Stimulated activated effector memory CD8-positive, alpha-beta T cell treated with anti-CD3 and anti-CD28 coated beads, Interleukin-12 subunit alpha, Interleukin-12 subunit beta, amount 100 ng/mL, for 72 hours (primary cell): ENCODE measurements around the gene ABCF3.

Experiments used
- ATAC-seq: fragments of 150-1000 bp; cut with Tn5 transposase; 2 replicates; pipeline ENCODE4 v1.10.0; 2021
- DNase-seq, 2 donors: peaks; one replicate each; pipeline ENCODE4 v3.0.0; 2021 to 2022; ENCODE audit warnings: low spot score in 2 of 2
- H3K27ac Mint-ChIP-seq: one replicate; pipeline ENCODE4 v1.8.0; 2022; ENCODE audit warnings: mild to moderate bottlenecking, mixed read lengths
- H3K36me3 Mint-ChIP-seq: one replicate; pipeline ENCODE4 v1.8.0; 2022; ENCODE audit warnings: mild to moderate bottlenecking, mixed read lengths
- H3K4me1 Mint-ChIP-seq: one replicate; pipeline ENCODE4 v1.8.0; 2022; ENCODE audit warnings: mixed read lengths
- H3K4me3 Mint-ChIP-seq: one replicate; pipeline ENCODE4 v1.8.0; 2022; ENCODE audit warnings: mild to moderate bottlenecking, mixed read lengths
- H3K9me3 Mint-ChIP-seq: one replicate; pipeline ENCODE4 v1.8.0; 2022; ENCODE audit warnings: mixed read lengths

ABCF3 gene

GRCh38 chr3:184175506-184175905 lies 10.5 kb upstream of the ABCF3 start:
- no peak for DNase-seq
- Mint-ChIP-seq H3K36me3 (peaks cover 52% of the 10 kb centered on the region), H3K4me1 (peaks cover 45% of the 10 kb centered on the region)

GRCh38 chr3:184175981-184176376 lies 10.0 kb upstream of the ABCF3 start:
- Mint-ChIP-seq H3K27ac (peak overlapping the region; percentile 97), H3K9me3 (no peaks in the 10 kb centered on the region), H3K4me1 (peaks cover 43% of the 10 kb centered on the region), H3K4me3 (peak overlapping the region; percentile 97), H3K36me3 (peaks cover 53% of the 10 kb centered on the region)
- ATAC-seq (no peak), DNase-seq (no peak)

More at GRCh38 chr3:184175506-184175905, 10.5 kb upstream of the ABCF3 start:
- Mint-ChIP-seq H3K4me3 (peak overlapping the region; percentile 97), H3K9me3 (no peaks in the 10 kb centered on the region), H3K27ac (peak overlapping the region; percentile 97)
- no peak for ATAC-seq

GRCh38 chr3:184176377-184177330 lies 9.3 kb upstream of the ABCF3 start:
- H3K27ac Mint-ChIP-seq, result peak overlapping the region; percentile 70
- no peak for ATAC-seq

GRCh38 chr3:184177331-184177731 lies 8.7 kb upstream of the ABCF3 start:
- peak overlapping the region; percentile 97 for H3K4me3 Mint-ChIP-seq
- peak overlapping the region; percentile 70 for H3K27ac Mint-ChIP-seq
- DNase-seq, result no peak
- H3K9me3 Mint-ChIP-seq, result no peaks in the 10 kb centered on the region
- no peak for ATAC-seq
- peaks cover 59% of the 10 kb centered on the region for H3K36me3 Mint-ChIP-seq
- H3K4me1 Mint-ChIP-seq, result peaks cover 33% of the 10 kb centered on the region

More at GRCh38 chr3:184176377-184177330, 9.3 kb upstream of the ABCF3 start:
- Mint-ChIP-seq H3K4me3 (peak overlapping the region; percentile 97), H3K36me3 (peaks cover 53% of the 10 kb centered on the region), H3K4me1 (peaks cover 36% of the 10 kb centered on the region), H3K9me3 (no peaks in the 10 kb centered on the region)
- DNase-seq, result no peak

- Mint-ChIP-seq H3K36me3 (peaks cover 64% of the 10 kb centered on the region), H3K9me3 (no peaks in the 10 kb centered on the region), H3K4me1 (peaks cover 33% of the 10 kb centered on the region), H3K27ac (peak overlapping the region; percentile 70), H3K4me3 (peak overlapping the region; percentile 97)
- DNase-seq (no peak), ATAC-seq (no peak)
These were observed 8.2 kb upstream of the ABCF3 start for GRCh38 chr3:184177767-184178306.

- H3K36me3 Mint-ChIP-seq, result peaks cover 72% of the 10 kb centered on the region
- DNase-seq (no peak), ATAC-seq (no peak)
- H3K4me3 Mint-ChIP-seq, result no peak overlapping the region
- H3K4me1 Mint-ChIP-seq, result peaks cover 33% of the 10 kb centered on the region
- peak overlapping the region; percentile 23 for H3K27ac Mint-ChIP-seq
- H3K9me3 Mint-ChIP-seq, result no peaks in the 10 kb centered on the region
These were observed 7.4 kb upstream of the ABCF3 start for GRCh38 chr3:184178521-184179138.

- H3K4me1 Mint-ChIP-seq, result peaks cover 36% of the 10 kb centered on the region
- H3K9me3 Mint-ChIP-seq, result no peaks in the 10 kb centered on the region
- DNase-seq, result no peak
- no peak for ATAC-seq
- no peak overlapping the region for H3K27ac Mint-ChIP-seq
- H3K36me3 Mint-ChIP-seq, result peaks cover 84% of the 10 kb centered on the region
- H3K4me3 Mint-ChIP-seq, result no peak overlapping the region
These were observed 5.8 kb upstream of the ABCF3 start for GRCh38 chr3:184180165-184180564.

- H3K27ac Mint-ChIP-seq, result no peak overlapping the region
- H3K36me3 Mint-ChIP-seq, result peaks cover 88% of the 10 kb centered on the region
- no peak overlapping the region for H3K4me3 Mint-ChIP-seq
- no peaks in the 10 kb centered on the region for H3K9me3 Mint-ChIP-seq
- DNase-seq, result no peak
- H3K4me1 Mint-ChIP-seq, result peaks cover 32% of the 10 kb centered on the region
- no peak for ATAC-seq
These were observed 4.4 kb upstream of the ABCF3 start for GRCh38 chr3:184181596-184181995.

- peaks cover 94% of the 10 kb centered on the region for H3K36me3 Mint-ChIP-seq
These were observed 2.3 kb upstream of the ABCF3 start for GRCh38 chr3:184183679-184184078.

GRCh38 chr3:184184546-184185230 lies 1.3 kb upstream of the ABCF3 start:
- Mint-ChIP-seq H3K4me1 (peaks cover 40% of the 10 kb centered on the region), H3K36me3 (peaks cover 94% of the 10 kb centered on the region), H3K9me3 (no peaks in the 10 kb centered on the region), H3K4me3 (peak overlapping the region; percentile 98), H3K27ac (peak overlapping the region; percentile 97)
- DNase-seq (no peak), ATAC-seq (no peak)

More at GRCh38 chr3:184183679-184184078, 2.3 kb upstream of the ABCF3 start:
- H3K9me3 Mint-ChIP-seq, result no peaks in the 10 kb centered on the region
- no peak overlapping the region for H3K27ac Mint-ChIP-seq
- ATAC-seq (no peak), DNase-seq (no peak)
- no peak overlapping the region for H3K4me3 Mint-ChIP-seq
- H3K4me1 Mint-ChIP-seq, result peaks cover 36% of the 10 kb centered on the region

- ATAC-seq (peak; percentile 93), DNase-seq (peak; percentile 98 to 99)
- peaks cover 47% of the 10 kb centered on the region for H3K4me1 Mint-ChIP-seq
- peak overlapping the region; percentile 98 for H3K4me3 Mint-ChIP-seq
- H3K36me3 Mint-ChIP-seq, result peaks cover 94% of the 10 kb centered on the region
- H3K9me3 Mint-ChIP-seq, result no peaks in the 10 kb centered on the region
- H3K27ac Mint-ChIP-seq, result peak overlapping the region; percentile 97
These were observed 377 bp upstream of the ABCF3 start for GRCh38 chr3:184185461-184186183.

GRCh38 chr3:184186902-184187207 lies 856 bp downstream of the ABCF3 start:
- no peak for ATAC-seq
- Mint-ChIP-seq H3K9me3 (no peaks in the 10 kb centered on the region), H3K27ac (peak overlapping the region; percentile 97), H3K4me1 (peaks cover 47% of the 10 kb centered on the region), H3K36me3 (peaks cover 94% of the 10 kb centered on the region), H3K4me3 (peak overlapping the region; percentile 98)
- DNase-seq, result no peak

- DNase-seq, result no peak
- Mint-ChIP-seq H3K4me3 (no peak overlapping the region), H3K27ac (peak overlapping the region; percentile 97), H3K4me1 (peaks cover 47% of the 10 kb centered on the region), H3K9me3 (no peaks in the 10 kb centered on the region), H3K36me3 (peaks cover 94% of the 10 kb centered on the region)
- no peak for ATAC-seq
These were observed 2.1 kb downstream of the ABCF3 start for GRCh38 chr3:184188080-184188479.

GRCh38 chr3:184189421-184189820 lies 3.4 kb downstream of the ABCF3 start:
- Mint-ChIP-seq H3K9me3 (no peaks in the 10 kb centered on the region), H3K36me3 (peaks cover 94% of the 10 kb centered on the region), H3K27ac (no peak overlapping the region), H3K4me1 (peaks cover 47% of the 10 kb centered on the region), H3K4me3 (no peak overlapping the region)
- ATAC-seq (no peak), DNase-seq (no peak)
